Esophagus muscularis mucosa (tissue), 4 donors: ENCODE data around the gene PIP5K1B. TPM values are rescaled to one million over a fixed set of nuclear protein-coding genes. Genes with fewer than 3 reads are reported as not detected.

ENCODE experiments used
- DNase-seq: peaks from one replicate; pipeline ENCODE4 v3.0.0-alpha.2; 2017; ENCODE audit errors: extremely low spot score
- H3K27ac ChIP-seq, 4 donors: fragments of 200-600 bp; sonication (generic); replicated peaks in 1 of 4; 1 replicate in 3 of 4; 2 replicates in 1 of 4; pipeline ENCODE4 v1.5.1; 2016 to 2019; ENCODE audit warnings: mild to moderate bottlenecking in 1 of 4
- H3K27me3 ChIP-seq, 4 donors: fragments of 200-600 bp; sonication (generic); one replicate each; pipeline versions ENCODE4 v1.5.1 to v1.6.0; 2016 to 2019
- H3K36me3 ChIP-seq, 4 donors: fragments of 200-600 bp; sonication (generic); one replicate each; pipeline ENCODE4 v1.5.1; 2016 to 2019
- H3K4me1 ChIP-seq, 4 donors: fragments of 200-600 bp; sonication (generic); one replicate each; pipeline ENCODE4 v1.5.1; 2016 to 2019
- H3K4me3 ChIP-seq, 4 donors: fragments of 200-600 bp; sonication (generic); 1 replicate in 2 of 4; 2 replicates in 2 of 4; pipeline ENCODE4 v1.5.1; 2016 to 2019; ENCODE audit warnings: mild to moderate bottlenecking in 4 of 4, moderate library complexity in 1 of 4
- H3K9me3 ChIP-seq, 4 donors: fragments of 200-600 bp; sonication (generic); 1 replicate in 3 of 4; 2 replicates in 1 of 4; pipeline ENCODE4 v1.5.1; 2016 to 2019
- CTCF ChIP-seq, 3 experiments: fragments of 200-600 bp in 2 of 3; fragments of 450-650 bp in 1 of 3; sonication (generic) in 2 of 3; IDR thresholded peaks; one replicate each; pipeline ENCODE4 v1.5.1; 2017 to 2019; ENCODE audit warnings: antibody characterized with exemption in 3 of 3, mild to moderate bottlenecking in 2 of 3, moderate library complexity in 1 of 3
- EP300 ChIP-seq: sonication (generic); formaldehyde crosslinking; IDR thresholded peaks from one replicate; pipeline ENCODE4 v1.6.1; 2017; ENCODE audit warnings: antibody characterized with exemption
- POLR2A ChIP-seq: fragments of 450-650 bp; IDR thresholded peaks from one replicate; pipeline ENCODE4 v1.6.1; 2017; ENCODE audit warnings: antibody characterized with exemption, moderate library complexity, mild to moderate bottlenecking, low read depth
- POLR2AphosphoS5 ChIP-seq, 2 donors: sonication (generic); formaldehyde crosslinking; IDR thresholded peaks; one replicate each; pipeline ENCODE4 v1.6.1; 2017; ENCODE audit warnings: antibody characterized with exemption in 2 of 2
- WGBS: methylation state at CpG from one replicate; pipeline ENCODE4 v1.1.5; 2018; 5-methylcytosine and 5-hydroxymethylcytosine counted together
- intact Hi-C: fragments of 100-400 bp; cut with DNase I; formaldehyde crosslinking; loops from one replicate; pipeline ENCODE4 v1.15.1; 2023
- total RNA-seq, 4 donors: library from RNA; depleted of rRNA; stranded (reverse); fragments of >200 nt; gene quantifications; one replicate each; pipeline versions ENCODE4 v1.1.0 to v1.2.1, GENCODE V29; 2016

PIP5K1B gene
- total RNA-seq, 4 donors from 2014 or later: 0.42 to 1.7 (median 1.2) TPM

GRCh38 chr9:68872026-68872501 is 167.0 kb downstream of the PIP5K1B start:
- DNase-seq: no peak
- no peaks in the 10 kb centered on the region for H3K9me3 ChIP-seq
- H3K27me3 ChIP-seq: no peaks in the 10 kb centered on the region
- peaks cover 5 to 36% (median 25%) of the 10 kb centered on the region in 4 donors for H3K4me1 ChIP-seq
- H3K36me3 ChIP-seq: no peaks in the 10 kb centered on the region
- intact Hi-C loops: no loop called here
- TF ChIP-seq CTCF (IDR thresholded peaks at IDR 0.05): no peak
- TF ChIP-seq EP300: no peak
- no peak for TF ChIP-seq POLR2AphosphoS5 (IDR thresholded peaks at IDR 0.05)
- TF ChIP-seq POLR2A: no peak
- no peak overlapping the region for H3K27ac ChIP-seq
- no peak overlapping the region for H3K4me3 ChIP-seq
- 37% methylated on average over 8 of the region's 8 CpGs for WGBS

- 94% methylated on average over 6 of the region's 6 CpGs for WGBS
- H3K9me3 ChIP-seq: no peaks in the 10 kb centered on the region
Observed at GRCh38 chr9:68873179-68873578, 168.1 kb downstream of the PIP5K1B start.

DNA sequence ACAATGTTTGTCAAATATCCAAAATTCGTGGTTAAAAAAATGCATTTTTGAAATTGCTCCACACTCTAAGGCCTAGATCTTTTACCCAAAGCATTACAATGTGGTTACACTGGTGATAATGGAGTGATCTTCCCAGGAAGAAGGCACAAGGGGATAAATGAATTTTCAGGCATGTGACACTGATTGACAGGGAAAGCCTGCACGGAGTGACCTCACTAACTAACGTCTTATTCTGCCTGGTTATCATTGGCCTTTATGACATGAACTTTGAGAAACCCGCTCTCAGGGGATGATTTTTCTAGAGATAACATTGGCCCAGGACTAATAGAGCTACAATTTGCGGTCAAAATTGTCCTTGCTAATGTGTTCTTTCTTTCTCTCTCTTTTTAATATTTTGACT is 171.2 kb downstream of the PIP5K1B start:
- intact Hi-C loops: no loop called here
- H3K4me1 ChIP-seq: peaks cover 5 to 25% (median 12%) of the 10 kb centered on the region in 4 donors
- 76% methylated on average over 5 of the region's 5 CpGs for WGBS

More at GRCh38 chr9:68873179-68873578, 168.1 kb downstream of the PIP5K1B start:
- Histone ChIP-seq H3K4me3 (no peak overlapping the region), H3K4me1 (peaks cover 5 to 37% (median 25%) of the 10 kb centered on the region in 4 donors), H3K36me3 (no peaks in the 10 kb centered on the region), H3K27ac (no peak overlapping the region), H3K27me3 (no peaks in the 10 kb centered on the region)
- no peak for DNase-seq
- intact Hi-C loops: no loop called here
- no peak for TF ChIP-seq POLR2A
- no peak for TF ChIP-seq EP300
- TF ChIP-seq CTCF (IDR thresholded peaks at IDR 0.05): no peak
- TF ChIP-seq POLR2AphosphoS5 (IDR thresholded peaks at IDR 0.05): no peak

DNA sequence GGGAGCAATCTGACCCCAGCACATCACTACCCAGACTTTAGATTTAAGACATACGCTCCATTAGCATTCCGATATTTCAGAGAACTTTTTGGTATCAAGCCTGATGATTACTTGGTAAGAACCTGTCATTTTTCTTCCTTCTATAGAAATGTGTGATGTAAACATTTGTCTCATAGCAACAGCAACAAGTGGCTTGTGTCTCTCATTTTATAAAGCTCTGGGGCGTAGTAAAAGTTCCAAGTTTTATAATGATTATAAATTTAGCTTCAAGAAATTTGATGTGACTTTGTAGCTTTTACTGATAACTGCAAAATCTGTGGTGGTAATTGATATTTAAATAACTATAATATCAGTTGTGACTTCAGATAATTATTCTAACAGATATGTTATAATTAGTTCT is 171.6 kb downstream of the PIP5K1B start:
- WGBS: 39% methylated on average over 3 of the region's 3 CpGs
- intact Hi-C loops: no loop called here
- Histone ChIP-seq H3K9me3 (no peaks in the 10 kb centered on the region), H3K27ac (no peak overlapping the region), H3K4me3 (no peak overlapping the region), H3K27me3 (no peaks in the 10 kb centered on the region), H3K36me3 (no peaks in the 10 kb centered on the region), H3K4me1 (peaks cover 5 to 21% (median 10%) of the 10 kb centered on the region in 4 donors)
- no peak for DNase-seq
- no peak for TF ChIP-seq CTCF (IDR thresholded peaks at IDR 0.05)
- TF ChIP-seq EP300: no peak
- no peak for TF ChIP-seq POLR2A
- no peak for TF ChIP-seq POLR2AphosphoS5 (IDR thresholded peaks at IDR 0.05)

More for the DNA sequence above, 171.2 kb downstream of the PIP5K1B start:
- H3K27ac ChIP-seq: no peak overlapping the region
- TF ChIP-seq CTCF (IDR thresholded peaks at IDR 0.05) (no peak), POLR2A (no peak), EP300 (no peak), POLR2AphosphoS5 (IDR thresholded peaks at IDR 0.05) (no peak)
- H3K27me3 ChIP-seq: no peaks in the 10 kb centered on the region
- no peak overlapping the region for H3K4me3 ChIP-seq
- no peaks in the 10 kb centered on the region for H3K9me3 ChIP-seq
- no peak for DNase-seq
- no peaks in the 10 kb centered on the region for H3K36me3 ChIP-seq

- no peaks in the 10 kb centered on the region for H3K36me3 ChIP-seq
- H3K27me3 ChIP-seq: no peaks in the 10 kb centered on the region
- H3K4me3 ChIP-seq: no peak overlapping the region
- no peak for DNase-seq
- H3K9me3 ChIP-seq: no peaks in the 10 kb centered on the region
- no peak for TF ChIP-seq CTCF (IDR thresholded peaks at IDR 0.05)
- TF ChIP-seq EP300: no peak
- TF ChIP-seq POLR2A: no peak
- no peak for TF ChIP-seq POLR2AphosphoS5 (IDR thresholded peaks at IDR 0.05)
- peaks cover 5 to 15% (median 5%) of the 10 kb centered on the region in 4 donors for H3K4me1 ChIP-seq
- intact Hi-C loops: no loop called here
- no peak overlapping the region for H3K27ac ChIP-seq
Observed at GRCh38 chr9:68877219-68877618, 172.2 kb downstream of the PIP5K1B start.
